NCI-H1092 (cell line): ENCODE measurements around the gene ABHD6.
"Not testable (repeated sequence)": the region's sequence is repeated elsewhere in the genome, so short reads cannot be mapped to it uniquely, and the experiment has no call there.

Source experiments
- DNase-seq: peaks from one replicate; lab custom pipeline; 2025; lab: John Stamatoyannopoulos, UW

Gene ABHD6

DNA sequence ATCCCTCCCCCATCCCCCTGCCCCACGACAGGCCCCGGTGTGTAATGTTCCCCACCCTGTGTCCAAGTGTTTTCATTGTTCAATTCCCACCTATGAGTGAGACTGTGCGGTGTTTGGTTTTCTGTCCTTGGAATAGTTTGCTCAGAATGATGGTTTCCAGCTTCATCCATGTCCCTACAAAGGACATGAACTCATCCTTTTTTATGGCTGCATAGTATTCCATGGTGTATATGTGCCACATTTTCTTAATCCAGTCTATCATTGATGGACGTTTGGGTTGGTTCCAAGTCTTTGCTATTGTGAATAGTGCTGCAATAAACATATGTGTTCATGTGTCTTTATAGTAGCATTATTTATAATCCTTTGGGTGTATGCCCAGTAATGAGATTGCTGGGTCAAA, 5.3 kb downstream of the ABHD6 start:
- DNase-seq: not testable (repeated sequence)

- DNase-seq: no peak
Observed at GRCh38 chr3:58243976-58244585, 6.5 kb downstream of the ABHD6 start.

DNA sequence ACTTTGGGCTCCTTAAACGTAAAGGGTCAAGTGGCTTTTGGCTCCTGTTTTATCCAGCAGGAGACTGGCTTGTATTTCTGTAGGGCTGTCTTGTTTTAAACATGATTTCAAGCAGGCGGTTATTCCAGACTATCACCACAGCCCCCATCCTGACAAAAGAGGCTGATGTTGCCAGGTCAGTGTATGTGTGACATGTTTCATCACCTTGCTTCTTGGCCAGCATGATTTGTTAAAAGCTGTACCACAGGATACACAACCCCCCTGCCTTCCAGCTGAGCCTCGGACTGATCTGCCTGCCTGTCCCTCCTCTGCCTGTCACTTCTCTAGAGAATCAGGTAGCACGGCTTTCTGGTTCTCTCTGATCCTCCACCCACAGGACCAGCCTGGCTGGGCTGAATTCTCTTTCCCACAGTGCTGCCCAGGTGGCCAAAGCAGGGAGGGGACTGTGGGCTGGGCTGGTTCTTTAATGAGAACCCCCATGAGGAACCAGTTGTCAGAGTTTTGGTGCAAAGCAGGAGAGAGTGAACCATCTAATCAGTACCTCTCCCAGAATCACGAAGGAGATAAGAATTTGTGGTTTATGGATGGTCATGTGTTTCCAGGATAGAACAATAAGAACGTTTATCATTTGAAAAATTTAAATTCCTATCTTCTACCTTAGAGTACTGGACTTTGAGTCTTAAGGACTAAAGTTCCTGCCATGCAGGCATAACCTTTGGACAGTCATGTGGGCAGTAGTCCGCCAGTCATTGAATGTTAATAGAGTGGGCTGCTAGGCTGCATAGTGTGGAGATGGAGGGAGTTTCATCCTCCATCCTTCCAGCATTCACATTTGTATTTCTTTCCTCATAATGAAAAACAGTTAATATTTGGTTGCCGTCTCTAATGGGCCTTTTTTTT, 8.8 kb downstream of the ABHD6 start:
- no peak for DNase-seq

DNA sequence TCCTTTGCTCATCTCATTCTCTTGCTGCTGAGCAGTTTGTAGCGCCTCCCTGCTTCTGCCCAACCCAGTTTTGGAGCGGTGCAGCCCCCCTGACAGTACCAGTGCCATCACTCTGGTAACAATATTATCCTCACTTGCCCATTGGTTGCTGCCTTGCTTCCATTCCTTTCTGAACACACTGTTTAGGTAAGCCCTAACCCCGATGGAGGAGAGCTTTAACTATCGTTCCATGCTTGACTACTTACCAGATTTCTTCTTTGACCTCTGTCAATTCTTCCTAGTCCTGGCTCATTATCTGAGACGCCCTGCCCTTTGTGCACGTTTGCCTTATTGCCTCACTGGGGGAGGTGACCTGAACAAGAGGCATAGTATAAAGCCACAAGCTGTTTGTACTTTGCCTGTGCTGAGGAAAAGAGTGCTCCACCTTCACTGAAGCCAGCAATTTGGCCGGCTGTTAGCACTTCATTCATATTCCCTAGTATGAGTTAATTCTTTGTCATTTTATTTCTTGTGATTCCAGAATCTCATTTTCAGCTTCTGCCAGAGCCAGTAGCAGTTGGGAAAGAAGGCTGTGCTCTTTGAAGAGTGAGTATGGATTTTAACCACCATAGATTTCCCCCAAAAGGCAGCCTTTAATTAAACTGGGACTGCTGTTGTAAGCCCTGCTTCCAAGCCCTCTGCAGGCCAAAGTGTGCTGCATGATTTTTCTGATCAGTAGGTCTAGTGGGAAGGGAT, 11.9 kb downstream of the ABHD6 start:
- DNase-seq: no peak

DNA sequence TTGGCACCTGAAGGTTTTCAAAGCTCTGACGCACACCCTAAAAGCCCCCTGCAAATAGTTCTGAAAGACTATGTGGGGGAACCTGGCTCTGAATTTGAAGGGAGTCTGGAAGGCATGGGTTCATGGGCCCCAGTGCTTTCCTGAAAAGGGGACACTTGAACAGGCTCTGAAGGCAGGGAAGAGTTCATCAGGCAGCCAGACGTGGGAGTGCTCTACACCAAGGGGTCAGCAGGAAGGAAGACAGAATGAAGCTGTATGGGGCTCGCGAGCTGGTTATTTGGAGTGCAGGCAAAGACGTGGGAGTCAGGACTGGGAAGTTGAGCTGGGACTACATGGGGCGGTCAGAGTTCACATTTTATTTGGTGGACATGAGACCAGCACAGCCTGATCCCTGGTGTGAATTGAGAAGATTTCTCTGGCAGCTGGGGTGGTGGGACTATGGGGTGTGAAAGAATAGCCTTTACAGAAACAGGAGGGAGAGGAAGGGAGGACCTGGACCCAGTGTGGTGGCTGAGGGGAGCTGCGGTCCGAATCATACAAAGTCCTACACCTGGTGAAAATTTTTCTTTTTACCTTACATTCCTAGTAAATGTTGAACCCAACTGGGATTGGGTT, 12.6 kb downstream of the ABHD6 start:
- DNase-seq: no peak

DNA sequence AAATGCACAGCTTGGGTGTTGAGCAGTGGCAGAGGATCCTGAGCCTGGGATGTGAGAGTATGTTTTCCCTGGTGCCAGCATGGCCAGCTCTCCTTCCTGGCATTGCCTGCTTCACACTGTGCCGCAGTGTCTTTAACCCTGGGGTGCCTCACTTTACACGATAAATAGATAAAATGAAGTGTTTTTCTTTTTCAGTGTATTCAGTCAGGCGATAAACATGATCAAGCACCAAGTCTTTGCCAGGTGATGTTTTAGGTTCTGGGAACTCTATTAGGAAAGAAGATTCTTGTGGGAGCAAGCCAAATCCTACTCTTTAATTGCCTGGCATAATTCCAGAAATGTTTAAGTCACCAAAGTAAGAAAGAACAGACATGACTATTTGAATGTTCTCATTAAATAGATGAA, 14.0 kb downstream of the ABHD6 start:
- no peak for DNase-seq

GRCh38 chr3:58254144-58254543, 16.6 kb downstream of the ABHD6 start:
- no peak for DNase-seq

- no peak for DNase-seq
Observed at GRCh38 chr3:58256061-58256460, 18.5 kb downstream of the ABHD6 start.

GRCh38 chr3:58256511-58256910, 18.9 kb downstream of the ABHD6 start:
- no peak for DNase-seq

DNA sequence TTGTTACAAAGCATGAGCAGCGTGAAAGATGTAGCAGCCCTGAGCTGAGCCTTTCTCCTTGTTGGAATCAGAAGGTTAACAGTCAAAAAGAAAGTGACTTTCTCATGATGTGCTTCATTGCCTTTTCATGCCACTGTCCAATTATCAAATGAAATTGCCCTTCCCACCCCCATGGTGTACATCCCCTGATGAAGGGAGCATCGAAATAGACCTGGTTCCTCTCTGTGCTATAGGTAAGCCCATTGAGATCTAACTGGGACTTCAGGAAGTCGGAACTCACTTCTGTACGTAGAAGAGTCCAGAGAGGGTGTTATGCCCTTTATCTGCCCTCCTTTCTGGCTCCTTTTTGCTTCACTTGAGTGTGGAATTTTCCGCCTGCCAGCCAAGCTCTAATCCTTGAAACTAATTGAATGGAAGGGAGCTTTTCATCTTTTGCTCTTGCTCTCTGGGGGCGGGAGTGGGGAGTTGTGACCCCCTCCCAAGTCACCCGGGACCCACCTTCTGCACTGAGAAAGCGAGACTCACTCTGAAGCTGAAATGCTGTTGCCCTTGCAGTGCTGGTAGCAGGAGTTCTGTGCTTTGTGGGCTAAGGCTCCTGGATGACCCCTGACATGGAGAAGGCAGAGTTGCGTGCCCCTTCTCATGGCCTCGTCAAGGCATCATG, 20.9 kb downstream of the ABHD6 start:
- no peak for DNase-seq

DNA sequence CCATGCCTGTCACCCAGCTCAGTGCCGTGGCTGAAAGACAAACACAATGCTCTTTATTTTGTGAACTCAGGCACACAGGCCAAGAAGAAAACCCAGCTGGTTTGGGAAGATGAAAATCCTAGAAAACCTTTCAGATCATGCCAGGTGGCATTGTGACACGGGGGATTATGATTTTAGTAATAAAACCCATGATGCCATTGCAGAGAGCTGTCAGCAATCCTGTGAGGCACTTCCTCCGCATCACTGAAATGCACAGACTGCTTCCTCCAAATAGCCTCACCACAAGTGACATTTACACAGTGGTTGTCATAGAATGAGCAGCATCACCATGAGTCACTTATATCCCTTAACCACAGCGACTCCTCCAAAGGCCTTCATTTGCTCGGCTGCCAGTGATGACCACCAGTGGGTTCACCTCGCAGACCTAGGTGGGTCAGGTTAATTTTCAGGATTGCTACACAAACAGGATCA, 22.7 kb downstream of the ABHD6 start:
- DNase-seq: no peak

DNA sequence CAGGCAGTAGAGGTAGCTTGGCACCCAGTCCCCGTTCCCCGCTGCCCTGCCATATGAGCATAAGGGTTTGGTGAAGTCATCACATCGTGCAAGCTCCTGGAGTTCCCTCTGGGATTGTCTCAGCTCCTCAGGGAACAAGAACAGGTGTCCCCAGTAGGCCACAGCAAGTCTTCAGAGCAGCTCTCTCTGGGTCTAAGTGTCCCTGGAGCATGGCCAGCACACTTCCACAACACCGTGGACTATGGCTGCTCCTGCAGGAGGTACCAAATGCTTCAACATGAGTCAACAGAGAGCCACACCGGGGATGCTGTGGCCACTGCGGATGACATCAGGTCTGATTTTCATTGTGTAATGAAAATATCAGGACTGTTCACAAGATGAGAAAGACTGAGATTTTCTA, 23.1 kb downstream of the ABHD6 start:
- no peak for DNase-seq

GRCh38 chr3:58261954-58262666, 24.5 kb downstream of the ABHD6 start:
- no peak for DNase-seq

DNA sequence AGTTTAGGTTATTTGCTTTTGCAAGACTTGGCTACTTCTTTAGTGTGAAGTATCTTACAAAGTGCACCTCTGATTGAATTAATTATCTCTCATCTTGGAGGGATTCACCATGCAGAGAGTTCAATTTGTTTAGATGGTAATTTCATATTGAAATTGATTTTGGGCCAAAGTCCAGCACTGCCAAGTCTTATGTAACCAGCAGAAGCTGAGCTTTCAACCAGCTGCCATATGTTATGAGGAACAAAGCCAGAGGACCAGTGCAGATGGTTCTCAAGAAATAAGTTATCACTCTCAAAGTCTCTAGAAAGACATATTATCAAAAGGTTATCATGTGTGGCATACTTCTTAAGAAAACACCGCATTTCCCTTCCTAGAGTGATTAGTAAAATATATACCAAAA, 29.0 kb downstream of the ABHD6 start:
- no peak for DNase-seq

GRCh38 chr3:58267543-58267942, 30.0 kb downstream of the ABHD6 start:
- not testable (repeated sequence) for DNase-seq

- DNase-seq: no peak
Observed at GRCh38 chr3:58269356-58269755, 31.8 kb downstream of the ABHD6 start.

GRCh38 chr3:58270485-58270884, 32.9 kb downstream of the ABHD6 start:
- no peak for DNase-seq

GRCh38 chr3:58271901-58272501, 34.4 kb downstream of the ABHD6 start:
- DNase-seq: no peak

- no peak for DNase-seq
Observed at GRCh38 chr3:58272891-58273290, 35.3 kb downstream of the ABHD6 start.

DNA sequence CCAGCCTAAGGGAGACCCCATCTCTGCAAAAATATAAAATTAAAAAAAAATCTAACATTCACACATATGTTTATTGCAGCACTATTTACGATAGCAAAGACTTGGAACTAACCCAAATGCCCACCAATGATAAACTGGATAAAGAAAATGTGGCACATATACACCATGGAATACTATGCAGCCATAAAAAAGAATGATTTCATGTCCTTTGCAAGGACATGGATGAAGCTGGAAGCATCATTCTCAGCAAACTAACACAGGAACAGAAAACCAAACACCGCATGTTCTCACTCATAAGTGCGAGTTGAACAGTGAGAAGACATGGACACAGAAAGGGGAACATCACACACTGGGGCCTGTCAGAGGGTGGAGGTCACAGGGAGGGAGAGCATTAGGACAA, 35.8 kb downstream of the ABHD6 start:
- not testable (repeated sequence) for DNase-seq
